IMR-90 (cell line): Measurements from ENCODE around the gene PRDM10. TPM values are rescaled to one million over a fixed set of nuclear protein-coding genes. Genes with fewer than 3 reads are reported as not detected.

ENCODE experiments used
- ATAC-seq: fragments of 200-7000 bp; cut with Tn5 transposase; 2 replicates; pipeline ENCODE4 v1.9.1; 2020; ENCODE audit warnings: low read depth, mild to moderate bottlenecking, moderate library complexity
- BruUV-seq: library from RNA; stranded (reverse); fragments of 400-500 nt; replicated peaks from 2 replicates; lab custom pipeline; 2021; lab: Mats Ljungman, UMichigan
- CTCF ChIA-PET: fragments of 300-600 bp; formaldehyde crosslinking; extraction: SDS; loops from one replicate; lab custom pipeline; 2021; ENCODE audit warnings: antibody characterized with exemption; lab: Yijun Ruan, JAX
- POLR2A ChIA-PET: fragments of 300-600 bp; sonication (Branson Sonifier 250); formaldehyde crosslinking; loops from one replicate; lab custom pipeline; 2022; ENCODE audit warnings: antibody characterized with exemption; ENCODE audit not compliant: unreplicated experiment; lab: Charles Lee
- DNase-seq: peaks from one replicate; pipeline ENCODE4 v3.0.0; 2013
- H2AFZ ChIP-seq: replicated peaks from 2 replicates; pipeline ENCODE3; 2013; ENCODE audit warnings: low read length, mild to moderate bottlenecking; ENCODE audit not compliant: poor library complexity
- H2AK5ac ChIP-seq: 2 replicates; pipeline ENCODE4 v1.6.1; 2013; ENCODE audit warnings: low read depth, low read length, inconsistent platforms
- H2AK9ac ChIP-seq: replicated peaks from 2 replicates; pipeline ENCODE3; 2013; ENCODE audit warnings: mild to moderate bottlenecking, low read depth, low read length, moderate library complexity; ENCODE audit not compliant: poor library complexity
- H2BK120ac ChIP-seq: 2 replicates; pipeline ENCODE4 v1.6.1; 2013; ENCODE audit warnings: low read depth, low read length, inconsistent platforms
- H2BK15ac ChIP-seq: 3 replicates; pipeline ENCODE4 v1.6.1; 2013; ENCODE audit warnings: low read depth, low read length, inconsistent platforms
- H2BK20ac ChIP-seq: 2 replicates; pipeline ENCODE4 v1.6.1; 2013; ENCODE audit warnings: low read depth, mild to moderate bottlenecking, inconsistent platforms, low read length, moderate library complexity
- H2BK5ac ChIP-seq: 2 replicates; pipeline ENCODE4 v1.6.1; 2013; ENCODE audit warnings: mild to moderate bottlenecking, low read depth, low read length, inconsistent platforms; ENCODE audit not compliant: poor library complexity, severe bottlenecking
- H3K14ac ChIP-seq: replicated peaks from 2 replicates; pipeline ENCODE4 v1.6.1; 2013; ENCODE audit warnings: low read depth, low read length, inconsistent platforms
- H3K18ac ChIP-seq: 2 replicates; pipeline ENCODE4 v1.6.1; 2013; ENCODE audit warnings: low read depth, low read length, control low read depth
- H3K23ac ChIP-seq: 2 replicates; pipeline ENCODE4 v1.6.1; 2013; ENCODE audit warnings: low read depth, low read length, inconsistent platforms
- H3K27ac ChIP-seq: 2 replicates; pipeline ENCODE4 v1.5.1; 2013; ENCODE audit warnings: mild to moderate bottlenecking, control low read depth, low read length; ENCODE audit not compliant: insufficient read depth
- H3K27me3 ChIP-seq: 2 replicates; pipeline ENCODE4 v1.6.1; 2013; ENCODE audit warnings: low read length; ENCODE audit not compliant: control insufficient read depth, insufficient read depth
- H3K36me3 ChIP-seq: 2 replicates; pipeline ENCODE4 v1.6.1; 2013; ENCODE audit warnings: low read length, mixed read lengths; ENCODE audit not compliant: control insufficient read depth, insufficient read depth
- H3K4ac ChIP-seq: 2 replicates; pipeline ENCODE4 v1.6.1; 2013; ENCODE audit warnings: low read depth, low read length, inconsistent platforms
- H3K4me1 ChIP-seq: 2 replicates; pipeline ENCODE4 v1.6.1; 2013; ENCODE audit warnings: low read length, mixed read lengths; ENCODE audit not compliant: control insufficient read depth, insufficient read depth
- H3K4me2 ChIP-seq: 2 replicates; pipeline ENCODE4 v1.6.1; 2013; ENCODE audit warnings: low read depth, mild to moderate bottlenecking, control low read depth, low read length, moderate library complexity
- H3K4me3 ChIP-seq: 2 replicates; pipeline ENCODE4 v1.5.1; 2013; ENCODE audit warnings: low read depth, mild to moderate bottlenecking, control low read depth, low read length, moderate library complexity; ENCODE audit not compliant: insufficient read depth
- H3K56ac ChIP-seq: 2 replicates; pipeline ENCODE4 v1.6.1; 2013; ENCODE audit warnings: low read length, inconsistent platforms; ENCODE audit not compliant: insufficient read depth; ENCODE audit errors: extremely low read depth
- H3K79me1 ChIP-seq, 2 experiments: 2 replicates each; pipeline ENCODE4 v1.6.1; 2013; ENCODE audit warnings: low read length in 2 of 2, inconsistent platforms in 1 of 2, low read depth in 1 of 2
- H3K9ac ChIP-seq: 2 replicates; pipeline ENCODE4 v1.6.1; 2013; ENCODE audit warnings: low read depth, low read length, control low read depth
- H3K9me1 ChIP-seq: 2 replicates; pipeline ENCODE4 v1.6.1; 2013; ENCODE audit warnings: low read length, inconsistent platforms; ENCODE audit not compliant: insufficient read depth
- H3K9me3 ChIP-seq: 2 replicates; pipeline ENCODE4 v1.6.1; 2013; ENCODE audit warnings: low read length; ENCODE audit not compliant: control insufficient read depth, insufficient read depth
- H4K20me1 ChIP-seq: 2 replicates; pipeline ENCODE4 v1.6.1; 2013; ENCODE audit warnings: low read length, inconsistent platforms; ENCODE audit not compliant: insufficient read depth
- H4K5ac ChIP-seq: 2 replicates; pipeline ENCODE4 v1.6.1; 2013; ENCODE audit warnings: mild to moderate bottlenecking, low read depth, low read length, control low read depth
- H4K8ac ChIP-seq, 2 experiments: 2 replicates each; pipeline ENCODE4 v1.6.1; 2013; ENCODE audit warnings: low read depth in 2 of 2, low read length in 2 of 2, control low read depth in 1 of 2, inconsistent platforms in 1 of 2
- H4K91ac ChIP-seq: 2 replicates; pipeline ENCODE4 v1.6.1; 2013; ENCODE audit warnings: low read depth, low read length, inconsistent platforms; ENCODE audit not compliant: insufficient read depth
- BHLHE40 ChIP-seq: fragments of 150-350 bp; IDR thresholded peaks from 2 replicates; pipeline ENCODE4 v1.6.1; 2016; ENCODE audit warnings: mild to moderate bottlenecking, low read depth, low read length
- RAD21 ChIP-seq: IDR thresholded peaks from 2 replicates; pipeline ENCODE4 v1.6.1; 2012; ENCODE audit warnings: low read length, improper control_type of control experiment
- WGBS, 2 experiments: methylation state at CpG; one replicate each; pipeline versions ENCODE4 v1.1.5 to v1.1.7; 2013; ENCODE audit warnings: missing lambda C conversion rate in 2 of 2; ENCODE audit not compliant: insufficient read length in 1 of 2; ENCODE audit errors: extremely low coverage in 2 of 2; 5-methylcytosine and 5-hydroxymethylcytosine counted together
- dilution Hi-C: fragments of 300-500 bp; cut with HindIII; formaldehyde crosslinking; loops from one replicate; pipeline ENCODE4 v1.14.3; 2018; ENCODE audit warnings: low sequenced_read_pairs; ENCODE audit not compliant: unreplicated experiment
- in situ Hi-C: fragments of 300-500 bp; cut with MboI; formaldehyde crosslinking; loops from 3 replicates; pipeline ENCODE4 v1.14.3; 2019; ENCODE audit warnings: low sequenced_read_pairs, inconsistent platforms, mixed read lengths
- intact Hi-C: fragments of 100-400 bp; cut with micrococcal nuclease; formaldehyde crosslinking; loops from 2 replicates; pipeline ENCODE4 v1.10.0; 2022
- polyA plus RNA-seq, 3 experiments: library from polyadenylated mRNA; depleted of rRNA; stranded (reverse); fragments of >200 nt; gene quantifications; 2 replicates each; pipeline ENCODE4 v1.2.3, GENCODE V29; 2012; ENCODE audit warnings: low replicate concordance in 1 of 3
- total RNA-seq: library from RNA; depleted of rRNA; stranded (reverse); fragments of >200 nt; gene quantifications from 2 replicates; pipeline ENCODE4 v1.2.3, GENCODE V29; 2012

Gene PRDM10
- total and polyA plus RNA-seq, 2 of the 4 experiments (the other 2 are of a cell fraction): 3.1 to 6.5 TPM

DNA sequence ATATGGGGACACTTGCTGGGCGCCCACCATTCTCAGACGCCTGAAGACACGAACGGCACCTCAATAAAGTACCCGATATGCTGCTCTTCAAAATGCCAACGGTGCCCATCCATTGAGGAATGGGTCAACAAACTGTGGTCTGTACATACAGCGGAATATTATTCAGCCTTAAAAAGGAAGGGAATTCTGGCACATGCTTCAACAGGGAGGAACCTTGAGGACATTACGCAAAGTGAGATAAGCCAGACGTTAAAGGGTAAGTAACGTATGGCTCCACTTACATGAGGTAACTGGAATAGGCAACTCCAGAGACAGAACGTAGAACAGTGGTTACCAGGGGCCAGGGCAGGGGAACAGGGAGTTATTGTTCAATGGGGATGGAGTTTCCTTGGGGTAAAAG lies 28.0 kb downstream of the PRDM10 start:
- Histone ChIP-seq H3K27ac (no peak overlapping the region), H2BK5ac (no peak overlapping the region), H3K9me3 (no peaks in the 10 kb centered on the region), H2BK120ac (no peak overlapping the region), H3K56ac (no peak overlapping the region), H3K36me3 (peaks cover 3% of the 10 kb centered on the region; the same call in 1 of the 2 replicates), H3K9ac (no peak overlapping the region), H3K23ac (no peak overlapping the region), H4K5ac (no peak overlapping the region), H3K4me3 (no peak overlapping the region), H3K4me2 (no peak overlapping the region), H3K14ac (0 out of 2 replicates have a peak overlapping the region, but pooled peaks have one; percentile 15), H4K8ac (no peak overlapping the region), H3K79me1 (peaks cover 18 to 21% of the 10 kb centered on the region in 2 experiments; a peak in 3 of 4 replicates), H2AK5ac (no peak overlapping the region), H3K27me3 (no peaks in the 10 kb centered on the region), H2BK20ac (no peak overlapping the region), H4K91ac (no peak overlapping the region), H2AFZ (no peak overlapping the region), H3K4me1 (no peaks in the 10 kb centered on the region), H2AK9ac (no peak overlapping the region), H4K20me1 (peaks cover 5% of the 10 kb centered on the region; the same call in 1 of the 2 replicates), H3K18ac (no peak overlapping the region), H2BK15ac (no peak overlapping the region), H3K9me1 (peaks cover 10% of the 10 kb centered on the region), H3K4ac (no peak overlapping the region)
- no peak for TF ChIP-seq BHLHE40
- no peak for TF ChIP-seq RAD21
- WGBS, 2 experiments: 97% methylated on average over 11 of the region's 11 CpGs; no CpG with 5 or more reads in 1 of the 2 experiments
- BruUV-seq: no TSS peak
- ATAC-seq: no peak
- in situ Hi-C loops (no loop called here), dilution Hi-C loops (no loop called here), intact Hi-C loops (no loop called here)
- DNase-seq: no peak
- CTCF ChIA-PET: no interaction called here
- POLR2A ChIA-PET: no interaction called here
